H9 (cell line): ENCODE results near the gene ATL1. TPM values are rescaled to one million over a fixed set of nuclear protein-coding genes. Genes with fewer than 3 reads are reported as not detected.

Source experiments
- DNase-seq: peaks from one replicate; pipeline ENCODE4 v3.0.0-alpha.2; 2017
- H2AFZ ChIP-seq: one replicate; pipeline ENCODE4 v1.6.1; 2013; ENCODE audit warnings: mild to moderate bottlenecking, low read length, control low read depth, moderate library complexity
- H2AK5ac ChIP-seq: 2 replicates; pipeline ENCODE4 v1.6.1; 2013; ENCODE audit warnings: low read length, control low read depth, mixed read lengths; ENCODE audit not compliant: insufficient read length
- H2BK120ac ChIP-seq: one replicate; pipeline ENCODE4 v1.6.1; 2013; ENCODE audit warnings: low read depth, mild to moderate bottlenecking, low read length, control low read depth, inconsistent platforms; ENCODE audit not compliant: poor library complexity, severe bottlenecking
- H2BK12ac ChIP-seq: 2 replicates; pipeline ENCODE4 v1.6.1; 2013; ENCODE audit warnings: low read length, control low read depth, mixed read lengths, low read depth; ENCODE audit not compliant: insufficient read length
- H2BK15ac ChIP-seq: 2 replicates; pipeline ENCODE4 v1.6.1; 2013; ENCODE audit warnings: low read depth, low read length, control low read depth
- H2BK20ac ChIP-seq: one replicate; pipeline ENCODE4 v1.6.1; 2013; ENCODE audit warnings: low read depth, mild to moderate bottlenecking, low read length, control low read depth, inconsistent platforms; ENCODE audit not compliant: poor library complexity, severe bottlenecking
- H2BK5ac ChIP-seq: 2 replicates; pipeline ENCODE4 v1.6.1; 2013; ENCODE audit warnings: low read length, control low read depth, mixed read lengths; ENCODE audit not compliant: insufficient read length
- H3K14ac ChIP-seq: 2 replicates; pipeline ENCODE4 v1.6.1; 2013; ENCODE audit warnings: low read length, control low read depth; ENCODE audit not compliant: insufficient read depth
- H3K18ac ChIP-seq: 2 replicates; pipeline ENCODE4 v1.6.1; 2013; ENCODE audit warnings: low read depth, mild to moderate bottlenecking, mixed read lengths, low read length, control low read depth; ENCODE audit not compliant: insufficient read length
- H3K23ac ChIP-seq: 2 replicates; pipeline ENCODE4 v1.6.1; 2013; ENCODE audit warnings: low read length, control low read depth, mixed read lengths, low read depth; ENCODE audit not compliant: insufficient read length
- H3K23me2 ChIP-seq: 2 replicates; pipeline ENCODE4 v1.6.1; 2013; ENCODE audit warnings: low read depth, mild to moderate bottlenecking, mixed read lengths, low read length, control low read depth; ENCODE audit not compliant: insufficient read length, poor library complexity, severe bottlenecking
- H3K27ac ChIP-seq: 2 replicates; pipeline ENCODE4 v1.5.1; 2013; ENCODE audit warnings: low read length, control low read depth, mixed read lengths, low read depth; ENCODE audit not compliant: insufficient read length
- H3K27me3 ChIP-seq: 2 replicates; pipeline ENCODE4 v1.6.1; 2013; ENCODE audit warnings: low read length, control low read depth, inconsistent platforms; ENCODE audit not compliant: insufficient read depth
- H3K4ac ChIP-seq: 2 replicates; pipeline ENCODE4 v1.6.1; 2013; ENCODE audit warnings: low read depth, mild to moderate bottlenecking, control low read depth, inconsistent platforms, low read length, moderate library complexity
- H3K4me1 ChIP-seq: 2 replicates; pipeline ENCODE4 v1.6.1; 2013; ENCODE audit warnings: low read length, control low read depth, inconsistent platforms; ENCODE audit not compliant: insufficient read depth
- H3K4me2 ChIP-seq: 2 replicates; pipeline ENCODE4 v1.6.1; 2013; ENCODE audit warnings: low read length, control low read depth, mixed read lengths; ENCODE audit not compliant: insufficient read length, insufficient read depth
- H3K56ac ChIP-seq: 2 replicates; pipeline ENCODE4 v1.6.1; 2013; ENCODE audit warnings: low read depth, mild to moderate bottlenecking, mixed read lengths, low read length, control low read depth; ENCODE audit not compliant: insufficient read length
- H3K79me1 ChIP-seq: 2 replicates; pipeline ENCODE4 v1.6.1; 2013; ENCODE audit warnings: low read depth, mild to moderate bottlenecking, moderate library complexity, low read length, control low read depth, inconsistent platforms; ENCODE audit not compliant: insufficient read depth, poor library complexity, severe bottlenecking
- H3K79me2 ChIP-seq: 2 replicates; pipeline ENCODE4 v1.6.1; 2013; ENCODE audit warnings: low read length, control low read depth, inconsistent platforms; ENCODE audit not compliant: insufficient read depth
- H3K9ac ChIP-seq: 2 replicates; pipeline ENCODE4 v1.6.1; 2013; ENCODE audit warnings: low read length, control low read depth, mixed read lengths; ENCODE audit not compliant: insufficient read length; ENCODE audit errors: extremely low read depth
- H3K9me3 ChIP-seq: one replicate; pipeline ENCODE4 v1.6.1; 2013; ENCODE audit warnings: low read depth, low read length, inconsistent platforms; ENCODE audit not compliant: control insufficient read depth
- H3T11ph ChIP-seq: one replicate; pipeline ENCODE4 v1.6.1; 2013; ENCODE audit warnings: mild to moderate bottlenecking, low read length, control low read depth, inconsistent platforms
- H4K20me1 ChIP-seq: one replicate; pipeline ENCODE4 v1.6.1; 2013; ENCODE audit not compliant: control insufficient read depth, insufficient read length, insufficient read depth
- H4K5ac ChIP-seq: 2 replicates; pipeline ENCODE4 v1.6.1; 2013; ENCODE audit warnings: low read depth, mild to moderate bottlenecking, mixed read lengths, low read length, control low read depth; ENCODE audit not compliant: insufficient read length
- H4K8ac ChIP-seq: replicated peaks from 2 replicates; pipeline ENCODE4 v1.6.1; 2013; ENCODE audit warnings: low read length, control low read depth, mixed read lengths, low read depth; ENCODE audit not compliant: insufficient read length
- H4K91ac ChIP-seq: 2 replicates; pipeline ENCODE4 v1.6.1; 2013; ENCODE audit warnings: low read depth, mild to moderate bottlenecking, moderate library complexity, mixed read lengths, low read length, control low read depth; ENCODE audit not compliant: insufficient read length
- H3K27ac Mint-ChIP-seq, 3 experiments: 2 replicates in 2 of 3; 3 replicates in 1 of 3; pipeline ENCODE4 v1.8.0; 2020 to 2021; ENCODE audit warnings: mixed read lengths in 3 of 3, mild to moderate bottlenecking in 1 of 3, moderate library complexity in 1 of 3
- H3K27me3 Mint-ChIP-seq: 2 replicates; pipeline ENCODE4 v1.8.0; 2021; ENCODE audit warnings: low read depth, mild to moderate bottlenecking, moderate library complexity, mixed read lengths
- H3K36me3 Mint-ChIP-seq, 3 experiments: 2 replicates in 2 of 3; 3 replicates in 1 of 3; pipeline ENCODE4 v1.8.0; 2020 to 2021; ENCODE audit warnings: low read depth in 3 of 3, mixed read lengths in 3 of 3; ENCODE audit not compliant: insufficient read depth in 1 of 3
- H3K4me1 Mint-ChIP-seq, 2 experiments: 2 replicates each; pipeline ENCODE4 v1.8.0; 2020; ENCODE audit warnings: mixed read lengths in 2 of 2
- H3K4me3 Mint-ChIP-seq, 2 experiments: 2 replicates in 1 of 2; 3 replicates in 1 of 2; pipeline ENCODE4 v1.8.0; 2020 to 2021; ENCODE audit warnings: mild to moderate bottlenecking in 2 of 2, mixed read lengths in 2 of 2, moderate library complexity in 1 of 2
- H3K9me3 Mint-ChIP-seq, 2 experiments: 2 replicates in 1 of 2; 3 replicates in 1 of 2; pipeline ENCODE4 v1.8.0; 2020; ENCODE audit warnings: mild to moderate bottlenecking in 2 of 2, mixed read lengths in 2 of 2, moderate library complexity in 1 of 2
- CTCF ChIP-seq: fragments of 200-600 bp; sonication (generic); conservative IDR thresholded peaks from 3 replicates; pipeline ENCODE4 v1.8.0; 2021; ENCODE audit warnings: antibody characterized with exemption, mild to moderate bottlenecking
- WGBS: extraction: QIAGEN DNeasy Blood & Tissue Kit; methylation state at CpG from one replicate; pipeline ENCODE4 v1.1.7; 2013; ENCODE audit warnings: missing lambda C conversion rate, low lambda C conversion rate, mixed read lengths; ENCODE audit not compliant: insufficient read length; ENCODE audit errors: extremely low coverage; 5-methylcytosine and 5-hydroxymethylcytosine counted together
- total RNA-seq: library from RNA; stranded (reverse); gene quantifications from 2 replicates; pipeline ENCODE4 v1.2.1, GENCODE V29; 2021

The ATL1 gene
- total RNA-seq, 1 experiment from 2014 or later = 3.0 TPM

GRCh38 chr14:50668826-50669143 lies 108.8 kb downstream of the ATL1 start:
- Histone ChIP-seq H3K79me1 (no peaks in the 10 kb centered on the region), H2BK120ac (no peak overlapping the region), H4K8ac (no peak overlapping the region), H4K91ac (no peak overlapping the region), H3K4ac (no peak overlapping the region), H3K23ac (no peak overlapping the region), H2BK12ac (no peak overlapping the region), H2BK20ac (no peak overlapping the region), H2AK5ac (no peak overlapping the region), H2AFZ (no peak overlapping the region), H3K4me1 (peaks cover 9% of the 10 kb centered on the region), H3K14ac (no peak overlapping the region), H3K18ac (no peak overlapping the region), H2BK5ac (no peak overlapping the region), H2BK15ac (no peak overlapping the region), H3K9me3 (no peaks in the 10 kb centered on the region), H4K20me1 (no peaks in the 10 kb centered on the region), H3K27me3 (no peaks in the 10 kb centered on the region), H3K56ac (no peak overlapping the region), H3K23me2 (no peaks in the 10 kb centered on the region), H3K4me2 (peak overlapping the region; percentile 72), H4K5ac (no peak overlapping the region), H3K27ac (peak overlapping the region; percentile 91), H3T11ph (no peak overlapping the region), H3K9ac (peak overlapping the region; percentile 95), H3K79me2 (peaks cover 12% of the 10 kb centered on the region; the same call in 1 of the 2 replicates)
- no peak overlapping the region for H3K4me3 Mint-ChIP-seq
- DNase-seq = no peak
- WGBS = no CpG with 5 or more reads among the region's 6 CpGs
- no peak overlapping the region for H3K27ac Mint-ChIP-seq
- no peaks in the 10 kb centered on the region for H3K9me3 Mint-ChIP-seq
- TF ChIP-seq CTCF = no peak
- no peaks in the 10 kb centered on the region for H3K27me3 Mint-ChIP-seq
- peaks cover 14 to 20% of the 10 kb centered on the region in 2 experiments for H3K4me1 Mint-ChIP-seq
- H3K36me3 Mint-ChIP-seq = peaks cover 9 to 13% (median 12%) of the 10 kb centered on the region in 3 experiments; a peak in 6 of 7 replicates
